A673 (cell line): Measurements from ENCODE around the gene SLC7A1. TPM values are rescaled to one million over a fixed set of nuclear protein-coding genes. Genes with fewer than 3 reads are reported as not detected.

Experiments used
- BruUV-seq: library from RNA; stranded (reverse); fragments of 400-500 nt; replicated peaks from 2 replicates; lab custom pipeline; 2021; lab: Mats Ljungman, UMichigan
- CTCF ChIA-PET: fragments of 300-600 bp; sonication (Branson Sonifier 250); formaldehyde crosslinking; loops from one replicate; lab custom pipeline; 2022; ENCODE audit warnings: antibody characterized with exemption; lab: Charles Lee
- POLR2A ChIA-PET: fragments of 300-600 bp; sonication (Branson Sonifier 250); formaldehyde crosslinking; loops from one replicate; lab custom pipeline; 2022; ENCODE audit warnings: antibody characterized with exemption; ENCODE audit not compliant: low non-redundant PET; lab: Charles Lee
- DNase-seq: peaks from one replicate; pipeline ENCODE4 v3.0.0-alpha.2; 2015; ENCODE audit warnings: low spot score
- H3K27ac ChIP-seq: fragments of 200-600 bp; sonication (generic); 2 replicates; pipeline ENCODE4 v1.5.1; 2016; ENCODE audit warnings: mixed run types, low read depth, mild to moderate bottlenecking, mixed read lengths, antibody characterized with exemption, low read length; ENCODE audit not compliant: poor library complexity, severe bottlenecking
- H3K27me3 ChIP-seq: fragments of 200-600 bp; sonication (generic); replicated peaks from 2 replicates; pipeline ENCODE4 v1.6.1; 2017; ENCODE audit warnings: mixed run types, low read depth, mild to moderate bottlenecking, mixed read lengths, antibody characterized with exemption, low read length; ENCODE audit not compliant: insufficient read depth, poor library complexity
- H3K36me3 ChIP-seq: fragments of 200-600 bp; sonication (generic); 2 replicates; pipeline ENCODE4 v1.6.1; 2016; ENCODE audit warnings: mixed run types, mild to moderate bottlenecking, mixed read lengths, antibody characterized with exemption, low read length; ENCODE audit not compliant: insufficient read depth, poor library complexity, severe bottlenecking
- H3K4me1 ChIP-seq: fragments of 200-600 bp; sonication (generic); 2 replicates; pipeline ENCODE4 v1.6.1; 2017; ENCODE audit warnings: mixed run types, mild to moderate bottlenecking, mixed read lengths, antibody characterized with exemption, low read length; ENCODE audit not compliant: insufficient read depth, poor library complexity, severe bottlenecking
- H3K4me3 ChIP-seq: fragments of 200-600 bp; sonication (generic); 2 replicates; pipeline ENCODE4 v1.5.1; 2016; ENCODE audit warnings: low read depth, mixed run types, mild to moderate bottlenecking, mixed read lengths, low read length; ENCODE audit not compliant: poor library complexity, severe bottlenecking
- H3K9me3 ChIP-seq: fragments of 200-600 bp; sonication (generic); 2 replicates; pipeline ENCODE4 v1.6.1; 2016; ENCODE audit warnings: mixed run types, low read depth, mild to moderate bottlenecking, mixed read lengths, antibody characterized with exemption, low read length; ENCODE audit not compliant: poor library complexity, severe bottlenecking
- EZH2 ChIP-seq: fragments of 200-600 bp; sonication (generic); IDR thresholded peaks from 2 replicates; pipeline ENCODE4 v1.6.1; 2017; ENCODE audit warnings: borderline replicate concordance, low read depth, mild to moderate bottlenecking, mixed read lengths, antibody characterized with exemption, low read length; ENCODE audit not compliant: poor library complexity, severe bottlenecking
- intact Hi-C: fragments of 100-400 bp; cut with micrococcal nuclease; formaldehyde crosslinking; loops from one replicate; pipeline ENCODE4 v1.10.0; 2022; ENCODE audit not compliant: unreplicated experiment
- total RNA-seq: library from RNA; stranded (reverse); gene quantifications from 2 replicates; pipeline ENCODE4 v1.2.3, GENCODE V29; 2021
- TF ChIP-seq, protein P1 (sequence below): fragments of 300-800, 200-600 bp; sonication (generic); conservative IDR thresholded peaks from 2 replicates; pipeline ENCODE4 v1.5.1; 2017; ENCODE audit warnings: low read depth, mild to moderate bottlenecking, antibody characterized with exemption, low read length, moderate library complexity, mixed read lengths

SLC7A1 gene
- total RNA-seq, 1 experiment from 2014 or later, result 81.6 TPM

GRCh38 chr13:29535663-29536655 is 59.5 kb downstream of the SLC7A1 start:
- Histone ChIP-seq H3K4me1 (peaks cover 19% of the 10 kb centered on the region), H3K4me3 (no peak overlapping the region), H3K9me3 (no peaks in the 10 kb centered on the region), H3K27ac (no peak overlapping the region), H3K36me3 (peaks cover 44% of the 10 kb centered on the region), H3K27me3 (no peaks in the 10 kb centered on the region)
- DNase-seq, result peak; percentile 89
- TF ChIP-seq, protein P1, sequence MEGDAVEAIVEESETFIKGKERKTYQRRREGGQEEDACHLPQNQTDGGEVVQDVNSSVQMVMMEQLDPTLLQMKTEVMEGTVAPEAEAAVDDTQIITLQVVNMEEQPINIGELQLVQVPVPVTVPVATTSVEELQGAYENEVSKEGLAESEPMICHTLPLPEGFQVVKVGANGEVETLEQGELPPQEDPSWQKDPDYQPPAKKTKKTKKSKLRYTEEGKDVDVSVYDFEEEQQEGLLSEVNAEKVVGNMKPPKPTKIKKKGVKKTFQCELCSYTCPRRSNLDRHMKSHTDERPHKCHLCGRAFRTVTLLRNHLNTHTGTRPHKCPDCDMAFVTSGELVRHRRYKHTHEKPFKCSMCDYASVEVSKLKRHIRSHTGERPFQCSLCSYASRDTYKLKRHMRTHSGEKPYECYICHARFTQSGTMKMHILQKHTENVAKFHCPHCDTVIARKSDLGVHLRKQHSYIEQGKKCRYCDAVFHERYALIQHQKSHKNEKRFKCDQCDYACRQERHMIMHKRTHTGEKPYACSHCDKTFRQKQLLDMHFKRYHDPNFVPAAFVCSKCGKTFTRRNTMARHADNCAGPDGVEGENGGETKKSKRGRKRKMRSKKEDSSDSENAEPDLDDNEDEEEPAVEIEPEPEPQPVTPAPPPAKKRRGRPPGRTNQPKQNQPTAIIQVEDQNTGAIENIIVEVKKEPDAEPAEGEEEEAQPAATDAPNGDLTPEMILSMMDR, result no peak
- TF ChIP-seq EZH2, result no peak
- intact Hi-C loops, result no loop called here
- no TSS peak for BruUV-seq
- ChIA-PET POLR2A (no interaction called here), CTCF (no interaction called here)

GRCh38 chr13:29534083-29534482 is 61.4 kb downstream of the SLC7A1 start:
- no TSS peak for BruUV-seq
- Histone ChIP-seq H3K4me1 (peaks cover 19% of the 10 kb centered on the region), H3K9me3 (no peaks in the 10 kb centered on the region), H3K36me3 (peaks cover 58% of the 10 kb centered on the region), H3K4me3 (no peak overlapping the region), H3K27ac (no peak overlapping the region), H3K27me3 (no peaks in the 10 kb centered on the region)
- DNase-seq, result no peak
- TF ChIP-seq, protein P1, result no peak
- no peak for TF ChIP-seq EZH2
- intact Hi-C loops, result no loop called here
- ChIA-PET POLR2A (no interaction called here), CTCF (no interaction called here)

- POLR2A ChIA-PET, result no interaction called here
- no TSS peak for BruUV-seq
- TF ChIP-seq EZH2, result no peak
- TF ChIP-seq, protein P1, result no peak
- peaks cover 71% of the 10 kb centered on the region for H3K36me3 ChIP-seq
- DNase-seq, result no peak
- CTCF ChIA-PET, result no interaction called here
- no peak overlapping the region for H3K4me3 ChIP-seq
- no peaks in the 10 kb centered on the region for H3K9me3 ChIP-seq
- peaks cover 15% of the 10 kb centered on the region for H3K4me1 ChIP-seq
- no peaks in the 10 kb centered on the region for H3K27me3 ChIP-seq
- no peak overlapping the region for H3K27ac ChIP-seq
- intact Hi-C loops, result no loop called here
Observed at GRCh38 chr13:29532821-29533220, 62.7 kb downstream of the SLC7A1 start.
